Prostate gland (tissue), 2 donors: ENCODE measurements around the gene UNC13D.
A peak's percentile ranks its signal among the peaks of the same experiment; 100 is the strongest.

Experiments used
- CTCF ChIP-seq, 4 experiments: fragments of 200-600 bp in 2 of 4; fragments of 450-650 bp in 2 of 4; sonication (generic) in 2 of 4; IDR thresholded peaks; 1 replicate in 3 of 4; 2 replicates in 1 of 4; pipeline ENCODE4 v1.5.1; 2016 to 2019; ENCODE audit warnings: antibody characterized with exemption in 4 of 4, mild to moderate bottlenecking in 2 of 4, moderate library complexity in 2 of 4
- POLR2AphosphoS5 ChIP-seq: sonication (generic); formaldehyde crosslinking; IDR thresholded peaks from one replicate; pipeline ENCODE4 v1.6.1; 2017; ENCODE audit warnings: antibody characterized with exemption

DNA sequence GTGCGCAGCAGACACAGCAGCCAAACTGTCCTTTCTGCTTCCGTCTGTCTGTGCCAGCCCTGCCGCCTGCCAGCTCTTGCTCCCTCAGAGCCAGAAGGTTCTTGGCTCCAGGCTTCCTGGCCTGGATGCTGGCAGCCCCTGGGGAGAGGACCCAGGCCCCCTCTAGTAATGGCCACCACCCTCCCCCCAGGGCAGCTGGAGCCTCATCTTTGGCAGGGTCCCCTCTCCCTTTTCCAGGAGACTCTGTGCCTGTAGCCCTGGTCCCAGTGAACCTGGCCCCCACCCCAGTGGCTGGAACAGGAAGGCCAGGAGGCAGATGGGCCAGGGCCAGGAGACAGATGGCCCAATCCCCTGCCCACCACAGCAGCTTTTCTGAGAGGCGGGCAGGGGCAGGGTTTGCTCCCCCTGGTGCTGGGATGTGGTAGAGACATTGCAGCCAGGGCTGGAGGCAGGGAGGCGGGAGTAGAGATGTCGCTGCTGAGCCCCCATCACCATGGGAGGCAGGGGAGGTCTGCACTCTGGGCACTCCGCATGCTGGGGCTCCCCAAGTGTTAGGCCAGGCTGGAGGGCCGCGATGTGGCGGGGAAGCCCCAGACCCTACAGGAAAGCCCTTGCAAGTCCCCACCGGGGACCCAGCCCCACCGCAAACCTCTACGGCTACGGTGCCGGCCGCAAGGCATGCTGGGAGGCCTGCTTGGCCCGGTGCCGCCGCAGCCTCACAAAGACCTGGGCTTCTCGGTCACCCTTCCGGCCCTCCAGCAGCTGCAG is 16.7 kb downstream of the UNC13D start:
- TF ChIP-seq CTCF (IDR thresholded peaks at IDR 0.05), result peak; percentile 16 to 65 (median 52)
- TF ChIP-seq POLR2AphosphoS5, result peak; percentile 21
